ENCODE results near the gene ANKS1A. TPM values are rescaled to one million over a fixed set of nuclear protein-coding genes. Genes with fewer than 3 reads are reported as not detected.

The ANKS1A gene
- polyA plus RNA-seq, 1 of the 3 experiments (the other 2 are of a cell fraction): 7.6 TPM

GRCh38 chr6:35031611-35032529 is 142.8 kb downstream of the ANKS1A start:
- WGBS (ENCODE audit: low lambda C conversion rate): 93% methylated on average over 5 of the region's 5 CpGs
- H3K4me2 ChIP-seq: no peak overlapping the region
- H3K9me3 ChIP-seq: no peaks in the 10 kb centered on the region
- no peaks in the 10 kb centered on the region for H3K9me2 ChIP-seq
- H3K9ac ChIP-seq: no peak overlapping the region
- TF ChIP-seq TEAD4 (IDR thresholded peaks at IDR 0.05; ENCODE audit: borderline replicate concordance, insufficient read depth) (no peak), MXI1 (IDR thresholded peaks at IDR 0.05; ENCODE audit: low read depth, low read length) (no peak), USF1 (IDR thresholded peaks at IDR 0.05; ENCODE audit: borderline replicate concordance, low read depth) (no peak), ZBTB33 (IDR thresholded peaks at IDR 0.05; ENCODE audit: borderline replicate concordance, low read depth) (no peak), MEF2A (IDR thresholded peaks at IDR 0.05; ENCODE audit: borderline replicate concordance, low read depth) (no peak), FOXM1 (IDR thresholded peaks at IDR 0.05; ENCODE audit: low read depth) (no peak), IRF3 (IDR thresholded peaks at IDR 0.05; ENCODE audit: low read depth, low read length) (no peak), RCOR1 (IDR thresholded peaks at IDR 0.05; ENCODE audit: low read length) (no peak), CTCF (IDR thresholded peaks at IDR 0.05) (no peak), JUND (IDR thresholded peaks at IDR 0.05) (no peak), SIN3A (IDR thresholded peaks at IDR 0.05; ENCODE audit: borderline replicate concordance, low read depth, low read length) (no peak), PBX3 (IDR thresholded peaks at IDR 0.05) (no peak), RFX5 (IDR thresholded peaks at IDR 0.05; ENCODE audit: low read length) (no peak), GABPA (IDR thresholded peaks at IDR 0.05; ENCODE audit: low read depth) (no peak), SMC3 (IDR thresholded peaks at IDR 0.05; ENCODE audit: low read depth, low read length) (no peak), RAD21 (IDR thresholded peaks at IDR 0.05; ENCODE audit: low read length) (no peak), POLR2AphosphoS5 (IDR thresholded peaks at IDR 0.05; ENCODE audit: low read depth, low read length) (no peak)
- no peak overlapping the region for H2AFZ ChIP-seq (ENCODE audit: low read depth)
- no peak overlapping the region for H3K27ac ChIP-seq (ENCODE audit: low read depth in 2 of 2, low read length in 1 of 2)
- POLR2A ChIA-PET: no interaction called here
- no peaks in the 10 kb centered on the region for H3K27me3 ChIP-seq (ENCODE audit: insufficient read depth)
- peaks cover 2 to 4% of the 10 kb centered on the region in 2 experiments for H3K36me3 ChIP-seq (replicated peaks in 1 of 2; ENCODE audit: control insufficient read depth in 1 of 2, insufficient read depth in 2 of 2, low read length in 1 of 2)
- H3K79me2 ChIP-seq (ENCODE audit: insufficient read depth): no peaks in the 10 kb centered on the region
- DNase-seq: no peak
- CTCF ChIA-PET: no interaction called here
- H3K4me3 ChIP-seq (ENCODE audit: low read depth in 2 of 2, low read length in 1 of 2): no peak overlapping the region
- no peaks in the 10 kb centered on the region for H3F3A ChIP-seq (replicated peaks; ENCODE audit: insufficient read depth)
- H3K4me1 ChIP-seq (ENCODE audit: control insufficient read depth in 1 of 2, insufficient read depth in 2 of 2, low read depth in 1 of 2, low read length in 1 of 2): peaks cover 0 to 3% of the 10 kb centered on the region in 2 experiments; a peak in 2 of 4 replicates
- no peaks in the 10 kb centered on the region for H4K20me1 ChIP-seq (ENCODE audit: insufficient read depth)
